CD4-positive, alpha-beta memory T cell (primary cell): ENCODE results near the gene CLIC3. TPM values are rescaled to one million over a fixed set of nuclear protein-coding genes. Genes with fewer than 3 reads are reported as not detected.
A peak's percentile ranks its signal among the peaks of the same experiment; 100 is the strongest.
"Not testable (repeated sequence)": the region's sequence is repeated elsewhere in the genome, so short reads cannot be mapped to it uniquely, and the experiment has no call there.

Experiments used
- CTCF ChIA-PET: fragments of 350-600 bp; sonication (Branson Sonifier 250); formaldehyde crosslinking; loops from one replicate; lab custom pipeline; 2021; ENCODE audit warnings: inconsistent platforms; ENCODE audit not compliant: partially characterized antibody; lab: Charles Lee
- POLR2A ChIA-PET: fragments of 350-600 bp; sonication (Branson Sonifier 250); formaldehyde crosslinking; loops from one replicate; lab custom pipeline; 2021; ENCODE audit not compliant: partially characterized antibody; lab: Charles Lee
- DNase-seq, 5 donors: peaks; one replicate each; pipeline versions ENCODE4 v3.0.0 to v3.0.0-alpha.2; 2020 to 2022; ENCODE audit warnings: mixed read lengths in 1 of 5
- H3K27ac ChIP-seq: one replicate; pipeline ENCODE4 v1.7.0; 2013; ENCODE audit warnings: low read depth, low read length
- H3K27me3 ChIP-seq: 2 replicates; pipeline ENCODE4 v1.7.0; 2013; ENCODE audit warnings: mild to moderate bottlenecking, low read length, moderate library complexity; ENCODE audit not compliant: insufficient read depth
- H3K36me3 ChIP-seq: 2 replicates; pipeline ENCODE4 v1.7.0; 2013; ENCODE audit warnings: mild to moderate bottlenecking, low read length, moderate library complexity; ENCODE audit not compliant: insufficient read depth
- H3K4me1 ChIP-seq: 2 replicates; pipeline ENCODE4 v1.7.0; 2013; ENCODE audit warnings: mild to moderate bottlenecking, low read length, moderate library complexity; ENCODE audit not compliant: insufficient read depth
- H3K4me3 ChIP-seq, 2 donors: one replicate each; pipeline ENCODE4 v1.7.0; 2013; ENCODE audit warnings: low read length in 2 of 2, mild to moderate bottlenecking in 1 of 2
- H3K9me3 ChIP-seq, 2 donors: one replicate each; pipeline ENCODE4 v1.7.0; 2013; ENCODE audit warnings: low read length in 2 of 2, control low read depth in 1 of 2; ENCODE audit not compliant: control insufficient read depth in 1 of 2
- H3K27ac Mint-ChIP-seq, 7 donors: one replicate each; pipeline ENCODE4 v1.8.0; 2020 to 2021; ENCODE audit warnings: mixed read lengths in 7 of 7, mild to moderate bottlenecking in 6 of 7, inconsistent platforms in 3 of 7, moderate library complexity in 3 of 7
- H3K27me3 Mint-ChIP-seq, 2 donors: one replicate each; pipeline ENCODE4 v1.8.0; 2020 to 2021; ENCODE audit warnings: mixed read lengths in 2 of 2
- H3K36me3 Mint-ChIP-seq, 2 donors: one replicate each; pipeline ENCODE4 v1.8.0; 2020 to 2021; ENCODE audit warnings: mixed read lengths in 2 of 2, inconsistent platforms in 1 of 2, mild to moderate bottlenecking in 1 of 2
- H3K4me1 Mint-ChIP-seq, 4 donors: one replicate each; pipeline ENCODE4 v1.8.0; 2020 to 2021; ENCODE audit warnings: mixed read lengths in 4 of 4, mild to moderate bottlenecking in 1 of 4
- H3K4me3 Mint-ChIP-seq, 8 donors: one replicate each; pipeline ENCODE4 v1.8.0; 2020 to 2021; ENCODE audit warnings: mixed read lengths in 8 of 8, mild to moderate bottlenecking in 7 of 8, moderate library complexity in 6 of 8, inconsistent platforms in 3 of 8
- H3K9me3 Mint-ChIP-seq, 8 donors: one replicate each; pipeline ENCODE4 v1.8.0; 2020 to 2021; ENCODE audit warnings: mixed read lengths in 8 of 8, mild to moderate bottlenecking in 5 of 8, inconsistent platforms in 3 of 8, moderate library complexity in 1 of 8
- intact Hi-C: fragments of 100-400 bp; cut with micrococcal nuclease; formaldehyde crosslinking; loops from one replicate; pipeline ENCODE4 v1.15.1; 2023
- polyA plus RNA-seq, 2 donors: library from polyadenylated mRNA; unstranded; fragments of 300-500 nt; fragmentation: Illumina TruSeq; gene quantifications; one replicate each; pipeline ENCODE4 v1.2.3, GENCODE V29; 2021
- total RNA-seq, 2 experiments: library from RNA; stranded (reverse); gene quantifications; one replicate each; pipeline ENCODE4 v1.2.3, GENCODE V29; 2021

Gene CLIC3
- total and polyA plus RNA-seq, 4 experiments from 2014 or later = 3.1 to 7.8 (median 4.4) TPM

- peak overlapping the region in 4 of 7 donors; percentile 19 to 84 (median 58) for H3K27ac Mint-ChIP-seq
- intact Hi-C loops = loop anchor here (1.0 kb wide), 3 partner anchors 86 to 248 kb away; partner anchors contain the start of gene AJM1
- peaks cover 0 to 5% of the 10 kb centered on the region in 2 donors for H3K36me3 Mint-ChIP-seq
- H3K36me3 ChIP-seq = no peaks in the 10 kb centered on the region
- ChIA-PET CTCF (interaction anchor here (0.7 to 4.3 kb wide), 42 partner anchors 9 to 275 kb away, joined by 3 to 84 read pairs (median 6); partner anchors contain the start of genes AJM1, C8G, CLIC3 and FBXW5), POLR2A (interaction anchor here (0.6 to 2.6 kb wide), 32 partner anchors 9 to 248 kb away, joined by 3 to 25 read pairs (median 6); partner anchors contain the start of genes AJM1, CLIC3, EDF1 and FBXW5)
- no peaks in the 10 kb centered on the region for H3K9me3 Mint-ChIP-seq
- H3K27me3 ChIP-seq = no peaks in the 10 kb centered on the region
- no peak overlapping the region for H3K27ac ChIP-seq
- DNase-seq = no peak
- peaks cover 47% of the 10 kb centered on the region for H3K4me1 ChIP-seq
- H3K4me1 Mint-ChIP-seq = peaks cover 20 to 42% (median 30%) of the 10 kb centered on the region in 4 donors
- peak overlapping the region in 3 of 8 donors; percentile 77 to 85 (median 83) for H3K4me3 Mint-ChIP-seq
- no peaks in the 10 kb centered on the region for H3K9me3 ChIP-seq
- no peaks in the 10 kb centered on the region for H3K27me3 Mint-ChIP-seq
- H3K4me3 ChIP-seq = no peak overlapping the region
These were observed 39.1 kb upstream of the CLIC3 start for GRCh38 chr9:137035507-137035834.

GRCh38 chr9:137034709-137035506 lies 38.5 kb upstream of the CLIC3 start:
- Histone ChIP-seq H3K27ac (peak overlapping the region; percentile 60), H3K9me3 (no peaks in the 10 kb centered on the region), H3K4me3 (peak overlapping the region; percentile 34 to 42), H3K36me3 (no peaks in the 10 kb centered on the region), H3K4me1 (peaks cover 52% of the 10 kb centered on the region), H3K27me3 (no peaks in the 10 kb centered on the region)
- Mint-ChIP-seq H3K27me3 (no peaks in the 10 kb centered on the region), H3K4me3 (peak overlapping the region; percentile 73 to 85 (median 80)), H3K9me3 (no peaks in the 10 kb centered on the region), H3K4me1 (peaks cover 20 to 47% (median 33%) of the 10 kb centered on the region in 4 donors), H3K27ac (peak overlapping the region; percentile 69 to 91 (median 84)), H3K36me3 (peaks cover 0 to 5% of the 10 kb centered on the region in 2 donors)
- ChIA-PET POLR2A (interaction anchor here (0.6 to 2.6 kb wide), 34 partner anchors 9 to 247 kb away, joined by 3 to 25 read pairs (median 6); partner anchors contain the start of genes AJM1, ANAPC2, CLIC3 and EDF1), CTCF (interaction anchor here (0.6 to 4.3 kb wide), 46 partner anchors 9 to 275 kb away, joined by 3 to 84 read pairs (median 6); partner anchors contain the start of genes AJM1, C8G, CLIC3 and FBXW5)
- DNase-seq = peak; percentile 85 to 87 (median 85)
- intact Hi-C loops = loop anchor here (1.0 kb wide), 3 partner anchors 86 to 248 kb away; partner anchors contain the start of gene AJM1

GRCh38 chr9:137034039-137034708 lies 37.8 kb upstream of the CLIC3 start:
- POLR2A ChIA-PET = interaction anchor here (0.8 to 2.6 kb wide), 26 partner anchors 8 to 246 kb away, joined by 3 to 25 read pairs (median 6); partner anchors contain the start of genes ANAPC2, CLIC3, FBXW5 and MAN1B1
- Histone ChIP-seq H3K4me3 (peak overlapping the region; percentile 34 to 42), H3K9me3 (no peaks in the 10 kb centered on the region), H3K36me3 (no peaks in the 10 kb centered on the region), H3K27ac (peak overlapping the region; percentile 60), H3K27me3 (no peaks in the 10 kb centered on the region), H3K4me1 (peaks cover 60% of the 10 kb centered on the region)
- Mint-ChIP-seq H3K27me3 (no peaks in the 10 kb centered on the region), H3K36me3 (peaks cover 0 to 6% of the 10 kb centered on the region in 2 donors), H3K4me3 (peak overlapping the region; percentile 74 to 95 (median 80)), H3K9me3 (no peaks in the 10 kb centered on the region), H3K27ac (peak overlapping the region; percentile 80 to 93 (median 86)), H3K4me1 (peaks cover 25 to 54% (median 39%) of the 10 kb centered on the region in 4 donors)
- intact Hi-C loops = no loop called here
- CTCF ChIA-PET = interaction anchor here (0.6 to 4.3 kb wide), 35 partner anchors 9 to 516 kb away, joined by 3 to 84 read pairs (median 8); partner anchors contain the start of genes AJM1, C8G, CLIC3 and FBXW5
- DNase-seq = no peak

- H3K27me3 Mint-ChIP-seq, H3K36me3 Mint-ChIP-seq, DNase-seq, H3K27me3 ChIP-seq, H3K9me3 Mint-ChIP-seq, H3K36me3 ChIP-seq, intact Hi-C loops, H3K9me3 ChIP-seq, H3K4me3 ChIP-seq: not testable (repeated sequence)
- Histone ChIP-seq H3K27ac (peak overlapping the region; percentile 15), H3K4me1 (peaks cover 67% of the 10 kb centered on the region)
- Mint-ChIP-seq H3K4me1 (peaks cover 25 to 58% (median 42%) of the 10 kb centered on the region in 4 donors), H3K27ac (peak overlapping the region; percentile 66 to 93 (median 79)), H3K4me3 (peak overlapping the region in 6 of 8 donors; percentile 15 to 95 (median 76))
- POLR2A ChIA-PET = interaction anchor here (0.8 to 2.5 kb wide), 3 partner anchors 53 to 226 kb away, joined by 3 to 17 read pairs (median 15); partner anchors contain the start of genes MAN1B1 and RABL6
- CTCF ChIA-PET = interaction anchor here (0.9 to 4.3 kb wide), 7 partner anchors 8 to 264 kb away, joined by 3 to 84 read pairs (median 27); partner anchors contain the start of genes AJM1 and NPDC1
These were observed 37.1 kb upstream of the CLIC3 start for GRCh38 chr9:137033481-137033880.

DNA sequence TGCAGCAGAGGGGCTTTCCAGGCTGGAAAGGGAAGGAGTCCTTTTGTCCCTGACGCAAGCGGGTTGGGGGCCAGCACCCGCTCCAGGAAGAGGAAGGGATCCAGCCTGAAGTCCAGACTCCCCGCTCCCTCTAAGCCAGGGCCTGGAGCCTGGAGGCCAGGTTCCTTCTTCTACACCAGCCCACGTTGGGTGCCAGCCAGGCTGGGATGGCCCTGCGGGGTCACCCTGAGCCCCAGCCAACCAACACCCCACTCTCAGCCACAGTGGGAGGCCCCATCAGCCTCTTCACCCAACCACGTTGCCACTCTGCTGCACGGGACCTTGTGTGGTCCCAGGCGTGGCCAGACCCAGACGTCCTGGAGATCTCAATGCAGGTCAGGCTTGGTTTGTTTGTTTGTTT lies 36.5 kb upstream of the CLIC3 start:
- H3K4me1 Mint-ChIP-seq = peaks cover 25 to 58% (median 42%) of the 10 kb centered on the region in 4 donors
- H3K27ac ChIP-seq = peak overlapping the region; percentile 53
- H3K4me3 Mint-ChIP-seq = peak overlapping the region in 7 of 8 donors; percentile 42 to 96 (median 79)
- peak overlapping the region; percentile 23 to 93 (median 73) for H3K27ac Mint-ChIP-seq
- H3K9me3 Mint-ChIP-seq = no peaks in the 10 kb centered on the region
- H3K27me3 ChIP-seq = no peaks in the 10 kb centered on the region
- DNase-seq = no peak
- no peaks in the 10 kb centered on the region for H3K36me3 ChIP-seq
- CTCF ChIA-PET = interaction anchor here (0.9 to 4.4 kb wide), 4 partner anchors 14 to 263 kb away, joined by 3 to 51 read pairs (median 18); partner anchors contain the start of gene NPDC1
- intact Hi-C loops = no loop called here
- no peaks in the 10 kb centered on the region for H3K27me3 Mint-ChIP-seq
- peaks cover 0 to 6% of the 10 kb centered on the region in 2 donors for H3K36me3 Mint-ChIP-seq
- no peaks in the 10 kb centered on the region for H3K9me3 ChIP-seq
- POLR2A ChIA-PET = interaction anchor here (1.0 to 1.4 kb wide), 3 partner anchors 32 to 225 kb away, joined by 3 to 6 read pairs (median 3); partner anchors contain the start of genes MAN1B1 and RABL6
- H3K4me1 ChIP-seq = peaks cover 67% of the 10 kb centered on the region
- H3K4me3 ChIP-seq = no peak overlapping the region

DNA sequence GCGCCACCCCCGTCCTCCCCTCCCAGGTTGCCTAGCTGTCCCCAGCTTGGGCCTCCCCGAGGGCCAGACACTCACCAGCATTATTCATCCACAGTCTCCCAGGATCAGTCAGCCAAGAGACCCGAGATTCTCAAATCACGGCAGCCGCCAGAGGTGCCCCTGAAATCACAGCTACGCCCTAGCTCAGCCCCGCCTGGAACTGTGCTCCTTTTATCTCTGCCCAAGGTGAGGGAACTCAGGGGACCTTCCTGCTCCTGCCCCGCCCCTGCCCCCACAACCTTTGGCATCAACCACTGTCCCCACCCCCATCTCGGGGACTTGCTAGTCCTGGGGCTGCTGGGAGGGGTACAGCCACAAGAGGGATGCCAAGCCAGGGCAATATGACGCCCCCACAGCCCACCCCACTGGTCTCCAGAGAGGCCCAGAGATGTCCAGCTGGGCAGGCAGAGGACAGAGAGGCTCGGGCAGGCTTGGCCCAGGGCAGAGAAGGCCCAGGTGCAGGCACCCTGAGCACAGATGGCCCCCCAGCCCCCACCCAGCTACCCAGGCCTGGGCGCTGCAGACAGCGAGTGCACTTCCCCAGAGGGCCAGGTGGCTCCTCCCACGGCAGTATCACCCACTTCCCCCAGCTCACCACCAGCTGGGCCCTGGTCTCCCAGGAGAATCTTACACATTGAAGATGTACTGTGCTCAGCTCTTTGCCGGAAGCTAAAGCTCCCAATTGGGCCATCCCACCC lies 35.7 kb upstream of the CLIC3 start, which contains the start of gene FUT7:
TSS of gene FUT7 (minus strand) at position 185 of the 737 bp plus-strand sequence. CDS start at position 88, 97 bp downstream.
- peak within 1 kb of the TSS in 1 of 2 donors; percentile 75 for H3K4me3 ChIP-seq
- no peaks in the 10 kb centered on the region for H3K36me3 ChIP-seq
- peak within 1 kb of the TSS; percentile 87 to 96 (median 92) for H3K4me3 Mint-ChIP-seq
- H3K4me1 Mint-ChIP-seq = peaks cover 27 to 62% (median 44%) of the 10 kb centered on the region in 4 donors
- CTCF ChIA-PET = interaction anchor here (0.7 to 4.4 kb wide), 9 partner anchors 15 to 244 kb away, joined by 3 to 51 read pairs (median 4); partner anchors contain the start of gene NPDC1
- peaks cover 0 to 6% of the 10 kb centered on the region in 2 donors for H3K36me3 Mint-ChIP-seq
- intact Hi-C loops = no loop called here
- POLR2A ChIA-PET = interaction anchor here (0.6 to 8.2 kb wide), 10 partner anchors 10 to 224 kb away, joined by 3 to 52 read pairs (median 3); partner anchors contain the start of genes CLIC3, EDF1, MAN1B1 and PAXX
- H3K27ac Mint-ChIP-seq = peak within 1 kb of the TSS; percentile 88 to 94 (median 92)
- peaks cover 73% of the 10 kb centered on the region for H3K4me1 ChIP-seq
- no peaks in the 10 kb centered on the region for H3K9me3 Mint-ChIP-seq
- H3K27me3 ChIP-seq = no peaks in the 10 kb centered on the region
- peak within 1 kb of the TSS; percentile 53 for H3K27ac ChIP-seq
- no peaks in the 10 kb centered on the region for H3K9me3 ChIP-seq
- no peaks in the 10 kb centered on the region for H3K27me3 Mint-ChIP-seq
- DNase-seq = peak in 4 of 5 donors; percentile 31 to 71 (median 40)
